ENCODE data around the gene PLXND1.

PLXND1 gene

GRCh38 chr3:129507181-129507831, 99.2 kb downstream of the PLXND1 start:
- no peak for DNase-seq (ENCODE audit: low read depth in 3 of 3)

- no peak for DNase-seq (ENCODE audit: low read depth in 3 of 3)
These were observed 100.2 kb downstream of the PLXND1 start for GRCh38 chr3:129506231-129506742.

- no peak for DNase-seq (ENCODE audit: low read depth in 3 of 3)
These were observed 101.1 kb downstream of the PLXND1 start for GRCh38 chr3:129505341-129505740.

All from stimulated activated CD4-positive, alpha-beta T cell treated with anti-CD3 and anti-CD28 coated beads, TNF-alpha, amount 100 ng/mL, for 48 hours (primary cell).